Hepatocyte (in vitro differentiated cells): ENCODE data around the gene MIER2. TPM values are rescaled to one million over a fixed set of nuclear protein-coding genes. Genes with fewer than 3 reads are reported as not detected.

Experiments used
- DNase-seq: peaks from one replicate; pipeline ENCODE4 v3.0.0-alpha.2; 2016; ENCODE audit warnings: low spot score
- H2AFZ ChIP-seq: fragments of 200-600 bp; sonication (generic); 2 replicates; pipeline ENCODE4 v1.6.0; 2016; ENCODE audit warnings: antibody characterized with exemption, mild to moderate bottlenecking
- H3K27ac ChIP-seq: fragments of 200-600 bp; sonication (generic); 2 replicates; pipeline ENCODE4 v1.5.1; 2016; ENCODE audit warnings: mild to moderate bottlenecking
- H3K27me3 ChIP-seq: fragments of 200-600 bp; sonication (generic); 2 replicates; pipeline ENCODE4 v1.6.1; 2016
- H3K36me3 ChIP-seq: fragments of 200-600 bp; sonication (generic); replicated peaks from 2 replicates; pipeline ENCODE4 v1.5.1; 2016; ENCODE audit warnings: low read depth; ENCODE audit not compliant: insufficient read depth
- H3K4me1 ChIP-seq: fragments of 200-600 bp; sonication (generic); 2 replicates; pipeline ENCODE4 v1.5.1; 2016; ENCODE audit warnings: mild to moderate bottlenecking, moderate library complexity; ENCODE audit not compliant: insufficient read depth
- H3K4me2 ChIP-seq: fragments of 200-600 bp; sonication (generic); 2 replicates; pipeline ENCODE4 v1.6.0; 2016
- H3K4me3 ChIP-seq: fragments of 200-600 bp; sonication (generic); 2 replicates; pipeline ENCODE4 v1.5.1; 2016; ENCODE audit warnings: mild to moderate bottlenecking
- H3K79me2 ChIP-seq: fragments of 200-600 bp; sonication (generic); 2 replicates; pipeline ENCODE4 v1.6.0; 2017; ENCODE audit warnings: mild to moderate bottlenecking
- H3K9me2 ChIP-seq: fragments of 200-600 bp; sonication (generic); replicated peaks from 2 replicates; pipeline ENCODE4 v1.6.0; 2017; ENCODE audit warnings: mild to moderate bottlenecking; ENCODE audit not compliant: insufficient read depth
- H3K9me3 ChIP-seq: fragments of 200-600 bp; sonication (generic); 2 replicates; pipeline ENCODE4 v1.5.1; 2016; ENCODE audit warnings: low read depth, mild to moderate bottlenecking
- H4K20me1 ChIP-seq: fragments of 200-600 bp; sonication (generic); 2 replicates; pipeline ENCODE4 v1.6.0; 2016; ENCODE audit warnings: mild to moderate bottlenecking; ENCODE audit not compliant: insufficient read depth, poor library complexity, severe bottlenecking
- CTCF ChIP-seq: fragments of 200-600 bp; sonication (generic); IDR thresholded peaks from 2 replicates; pipeline ENCODE4 v1.5.1; 2016; ENCODE audit warnings: antibody characterized with exemption, mild to moderate bottlenecking; ENCODE audit not compliant: poor library complexity
- EZH2 ChIP-seq: fragments of 200-600 bp; sonication (generic); IDR thresholded peaks from 2 replicates; pipeline ENCODE4 v1.6.1; 2016; ENCODE audit warnings: antibody characterized with exemption, mild to moderate bottlenecking, borderline replicate concordance
- EZH2phosphoT487 ChIP-seq: fragments of 200-600 bp; sonication (generic); IDR thresholded peaks from one replicate; pipeline ENCODE4 v1.6.1; 2018; ENCODE audit warnings: antibody characterized with exemption, mild to moderate bottlenecking, low read depth, moderate library complexity; ENCODE audit not compliant: unreplicated experiment, severe bottlenecking
- WGBS: methylation state at CpG from one replicate; pipeline ENCODE4 v1.1.6; 2016; ENCODE audit warnings: low lambda C conversion rate; ENCODE audit errors: missing lambda C conversion rate; 5-methylcytosine and 5-hydroxymethylcytosine counted together
- polyA plus RNA-seq: library from polyadenylated mRNA; unstranded; fragments of >200 nt; fragmentation: Nextera tagmentation; extraction: Ambion mirVana; gene quantifications from 2 replicates; pipeline ENCODE4 v1.2.1, GENCODE V29; 2016
- total RNA-seq: library from RNA; depleted of rRNA; stranded (reverse); fragments of >200 nt; gene quantifications from 2 replicates; pipeline ENCODE4 v1.2.3, GENCODE V29; 2014

The MIER2 gene
- total and polyA plus RNA-seq, 2 experiments from 2014 or later: 8.4 to 47.3 TPM

- peaks cover 32% of the 10 kb centered on the region for H3K27me3 ChIP-seq
Observed at GRCh38 chr19:291561-292280, 52.9 kb downstream of the MIER2 start.

GRCh38 chr19:291006-291521 is 53.5 kb downstream of the MIER2 start, which contains the start of gene PLPP2:
Gene PLPP2 (minus strand): TSS chr19:291403. CDS start chr19:291336, 67 bp downstream.
- 4% methylated on average over 24 of the region's 60 CpGs for WGBS
- Histone ChIP-seq H3K36me3 (no peaks in the 10 kb centered on the region), H3K4me2 (peak within 1 kb of the TSS; percentile 86), H2AFZ (peak within 1 kb of the TSS; percentile 71), H3K4me1 (peaks cover 24% of the 10 kb centered on the region), H3K27me3 (peaks cover 32% of the 10 kb centered on the region), H3K9me3 (no peaks in the 10 kb centered on the region), H3K9me2 (no peaks in the 10 kb centered on the region), H4K20me1 (no peaks in the 10 kb centered on the region), H3K27ac (peak within 1 kb of the TSS; percentile 80), H3K4me3 (peak within 1 kb of the TSS; percentile 23), H3K79me2 (no peaks in the 10 kb centered on the region)
- no peak for DNase-seq
- TF ChIP-seq EZH2 (no peak), CTCF (no peak), EZH2phosphoT487 (no peak)

More at GRCh38 chr19:291561-292280, 52.9 kb downstream of the MIER2 start:
- H3K27ac ChIP-seq: no peak overlapping the region
- WGBS: 84% methylated on average over 32 of the region's 71 CpGs
- peaks cover 24% of the 10 kb centered on the region for H3K4me1 ChIP-seq
- no peak overlapping the region for H3K4me3 ChIP-seq
- H3K79me2 ChIP-seq: no peaks in the 10 kb centered on the region
- H2AFZ ChIP-seq: no peak overlapping the region
- H3K9me2 ChIP-seq: no peaks in the 10 kb centered on the region
- no peaks in the 10 kb centered on the region for H3K36me3 ChIP-seq
- no peaks in the 10 kb centered on the region for H3K9me3 ChIP-seq
- TF ChIP-seq EZH2: no peak
- TF ChIP-seq EZH2phosphoT487: no peak
- TF ChIP-seq CTCF: no peak
- DNase-seq: peak; percentile 41
- H4K20me1 ChIP-seq: no peaks in the 10 kb centered on the region
- H3K4me2 ChIP-seq: peak overlapping the region; percentile 63

GRCh38 chr19:290372-291005 is 54.1 kb downstream of the MIER2 start:
- Histone ChIP-seq H3K4me3 (peak overlapping the region; percentile 23), H3K27me3 (peaks cover 32% of the 10 kb centered on the region), H3K4me1 (peaks cover 18% of the 10 kb centered on the region), H3K36me3 (no peaks in the 10 kb centered on the region), H3K79me2 (no peaks in the 10 kb centered on the region), H2AFZ (peak overlapping the region; percentile 71), H3K27ac (peak overlapping the region; percentile 80), H3K9me2 (no peaks in the 10 kb centered on the region), H3K4me2 (peak overlapping the region; percentile 86), H4K20me1 (no peaks in the 10 kb centered on the region), H3K9me3 (no peaks in the 10 kb centered on the region)
- peak; percentile 64 for DNase-seq
- 6% methylated on average over 32 of the region's 51 CpGs for WGBS
- TF ChIP-seq CTCF (no peak), EZH2 (no peak), EZH2phosphoT487 (no peak)
